SH-SY5Y (cell line): ENCODE measurements around the gene CITED4.

ENCODE experiments used
- GATA2 ChIP-seq: IDR thresholded peaks from 2 replicates; pipeline ENCODE4 v1.6.1; 2011; ENCODE audit warnings: mild to moderate bottlenecking, low read depth, low read length
- GATA3 ChIP-seq: IDR thresholded peaks from 2 replicates; pipeline ENCODE4 v1.6.1; 2011; ENCODE audit warnings: low read depth, mild to moderate bottlenecking, low read length, moderate library complexity

The CITED4 gene

DNA sequence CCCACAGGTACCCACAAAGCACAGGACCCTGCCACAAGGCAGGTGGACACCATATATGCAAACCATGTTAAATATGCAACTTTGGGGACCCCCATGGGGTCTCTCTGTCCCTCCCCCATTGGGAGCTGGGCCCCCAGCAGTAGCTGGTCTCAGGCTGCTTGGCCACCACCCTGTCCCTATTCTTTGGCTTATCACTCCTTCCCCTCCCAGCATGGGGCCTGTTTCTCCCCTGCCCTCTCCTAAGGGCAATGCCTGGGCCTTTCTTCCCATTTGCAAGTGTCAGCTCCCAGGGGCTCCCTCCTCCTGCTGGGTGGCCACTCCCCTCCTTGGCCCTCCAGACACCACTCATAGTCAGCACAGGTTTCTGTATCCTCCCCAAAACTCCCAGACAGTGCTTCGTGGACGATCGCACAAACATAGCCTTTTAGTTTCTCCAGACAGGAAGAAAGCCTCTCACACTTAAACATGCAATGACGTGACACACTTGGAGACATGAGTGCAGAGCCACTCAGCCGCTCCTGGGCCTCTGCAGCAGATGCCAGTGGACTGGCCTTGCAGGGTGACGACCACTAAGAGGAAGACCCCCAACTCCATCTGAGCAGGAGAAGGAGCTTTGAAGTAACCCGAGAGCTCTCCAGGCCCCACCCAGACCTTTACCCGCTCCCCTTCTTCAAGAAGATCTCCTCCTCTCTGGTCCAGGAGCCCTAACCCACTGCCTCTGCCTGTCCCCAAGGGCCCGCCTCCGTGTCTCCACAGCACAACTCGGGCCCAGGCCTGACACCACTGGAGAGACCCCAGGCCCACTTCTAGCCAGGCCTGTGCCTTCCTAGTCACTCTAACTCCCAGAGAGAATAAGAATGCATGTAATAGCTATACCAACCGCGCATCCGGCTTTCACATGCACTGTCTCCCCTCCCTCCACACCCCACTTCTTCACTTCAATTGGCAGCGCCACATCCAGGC lies 22.9 kb downstream of the CITED4 start:
- TF ChIP-seq GATA2 (no peak), GATA3 (no peak)

DNA sequence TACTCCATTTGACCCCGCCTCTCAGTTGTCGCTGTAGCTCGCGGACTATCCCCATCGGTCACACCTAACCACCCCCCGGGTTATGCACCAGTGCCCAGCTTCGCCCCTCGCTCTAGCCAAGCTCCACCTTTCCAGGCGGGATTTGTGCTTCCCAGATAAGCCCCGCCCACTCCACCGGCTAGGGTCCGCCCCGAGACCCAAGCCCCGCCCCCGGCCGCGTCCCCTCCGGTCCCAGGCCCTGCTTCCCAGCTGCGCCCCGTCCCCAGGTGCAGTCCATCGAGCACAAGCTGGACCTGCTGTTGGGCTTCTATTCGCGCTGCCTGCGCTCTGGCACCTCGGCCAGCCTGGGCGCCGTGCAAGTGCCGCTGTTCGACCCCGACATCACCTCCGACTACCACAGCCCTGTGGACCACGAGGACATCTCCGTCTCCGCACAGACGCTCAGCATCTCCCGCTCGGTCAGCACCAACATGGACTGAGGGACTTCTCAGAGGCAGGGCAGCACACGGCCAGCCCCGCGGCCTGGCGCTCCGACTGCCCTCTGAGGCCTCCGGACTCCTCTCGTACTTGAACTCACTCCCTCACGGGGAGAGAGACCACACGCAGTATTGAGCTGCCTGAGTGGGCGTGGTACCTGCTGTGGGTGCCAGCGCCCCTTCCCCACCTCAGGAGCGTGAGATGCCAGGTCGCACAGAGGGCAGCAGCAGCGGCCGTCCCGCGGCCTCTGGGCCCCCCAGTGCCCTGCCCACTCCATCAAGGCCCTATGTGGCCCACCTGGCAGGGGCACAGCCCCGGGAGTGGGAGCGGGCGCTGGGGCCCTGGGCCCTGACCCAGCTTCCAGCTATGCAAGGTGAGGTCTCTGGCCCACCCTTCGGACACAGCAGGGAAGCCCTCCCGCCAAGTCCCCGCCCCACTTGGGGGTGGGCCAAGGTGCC lies 23.9 kb downstream of the CITED4 start:
- TF ChIP-seq GATA3 (no peak), GATA2 (no peak)

DNA sequence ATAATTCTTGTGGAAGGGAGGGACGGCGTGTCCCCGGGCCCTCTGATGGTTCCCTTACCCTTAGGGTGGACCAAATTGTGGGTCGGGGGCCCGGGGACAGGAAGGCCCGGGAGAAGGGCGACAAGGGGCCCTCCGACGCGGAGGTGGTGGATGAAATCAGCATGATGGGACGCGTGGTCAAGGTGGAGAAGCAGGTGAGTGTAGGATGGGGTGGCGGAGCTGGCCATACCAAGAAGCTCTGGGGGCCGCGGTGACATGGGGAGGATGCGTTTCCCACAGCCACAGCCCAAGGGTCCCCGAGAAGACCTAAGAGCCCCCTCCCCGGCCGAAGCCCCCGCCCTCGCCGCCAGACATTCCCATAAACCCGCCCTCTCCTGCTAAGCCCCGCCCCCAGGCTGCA lies 24.6 kb downstream of the CITED4 start:
- TF ChIP-seq GATA2 (no peak), GATA3 (no peak)

DNA sequence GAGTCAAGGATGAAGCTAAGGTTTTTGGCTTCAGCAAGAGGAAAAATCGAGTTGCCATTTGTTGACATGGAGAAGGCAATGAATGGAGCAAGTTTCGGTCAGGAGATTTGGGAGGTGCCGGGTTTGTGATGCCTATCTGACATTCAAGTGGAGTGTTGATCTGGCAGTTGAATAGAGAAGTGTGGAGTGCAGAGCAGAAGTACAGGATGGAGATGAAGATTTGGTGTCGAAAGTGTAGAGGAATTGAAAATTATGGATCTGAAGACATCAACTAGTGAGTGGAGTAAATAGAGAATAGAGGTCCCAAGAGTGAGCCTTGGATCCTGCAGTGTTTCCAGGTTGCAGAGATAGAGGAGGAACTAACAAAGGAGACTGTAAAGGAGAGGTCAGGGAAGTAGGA lies 25.9 kb downstream of the CITED4 start:
- TF ChIP-seq GATA3 (no peak), GATA2 (no peak)

DNA sequence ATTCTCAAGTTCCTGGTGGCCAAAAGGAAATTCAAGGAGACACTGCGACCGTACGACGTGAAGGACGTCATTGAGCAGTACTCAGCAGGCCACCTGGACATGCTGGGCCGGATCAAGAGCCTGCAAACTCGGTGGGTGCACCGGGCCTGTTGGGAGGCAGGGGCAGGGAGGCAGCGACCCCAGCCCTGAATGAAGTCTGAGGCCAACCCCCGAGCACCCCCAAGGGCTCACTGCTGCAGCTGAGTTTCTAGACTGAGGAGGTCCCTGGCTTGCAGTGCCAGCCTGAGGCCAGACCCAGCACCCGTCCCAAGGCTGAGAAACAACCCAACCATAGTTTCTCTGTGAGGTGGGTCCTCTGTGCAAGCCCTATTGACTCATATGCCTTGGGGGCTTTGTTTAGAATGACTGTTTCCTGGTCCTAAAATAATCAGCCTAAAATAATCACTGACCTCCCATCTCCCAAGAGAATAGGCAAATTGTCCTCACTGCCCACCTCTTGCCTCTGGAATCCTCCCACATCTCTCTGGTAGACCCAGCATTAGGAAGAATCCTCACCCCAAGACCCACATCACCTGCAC lies 27.1 kb downstream of the CITED4 start:
- no peak for TF ChIP-seq GATA3
- TF ChIP-seq GATA2 = no peak

DNA sequence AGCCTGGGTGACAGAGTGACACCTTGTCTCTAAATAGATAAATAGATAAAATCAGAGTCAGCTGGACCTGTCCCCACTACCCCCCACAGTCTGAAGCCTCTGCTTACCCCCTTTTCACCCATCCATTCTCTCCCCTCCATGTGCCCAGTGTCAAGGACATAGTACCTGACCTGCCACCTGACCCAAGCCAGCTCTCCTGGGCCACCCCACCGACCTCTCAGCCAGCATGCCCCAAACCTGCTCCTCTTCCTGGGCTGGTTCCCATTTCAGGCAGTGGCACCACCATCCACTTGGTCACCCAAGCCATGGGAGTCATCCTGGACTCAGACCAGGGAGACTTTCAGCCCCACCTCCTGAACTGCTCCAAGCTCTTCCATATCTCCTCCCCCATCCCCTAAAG lies 28.2 kb downstream of the CITED4 start:
- TF ChIP-seq GATA3 = no peak
- no peak for TF ChIP-seq GATA2

DNA sequence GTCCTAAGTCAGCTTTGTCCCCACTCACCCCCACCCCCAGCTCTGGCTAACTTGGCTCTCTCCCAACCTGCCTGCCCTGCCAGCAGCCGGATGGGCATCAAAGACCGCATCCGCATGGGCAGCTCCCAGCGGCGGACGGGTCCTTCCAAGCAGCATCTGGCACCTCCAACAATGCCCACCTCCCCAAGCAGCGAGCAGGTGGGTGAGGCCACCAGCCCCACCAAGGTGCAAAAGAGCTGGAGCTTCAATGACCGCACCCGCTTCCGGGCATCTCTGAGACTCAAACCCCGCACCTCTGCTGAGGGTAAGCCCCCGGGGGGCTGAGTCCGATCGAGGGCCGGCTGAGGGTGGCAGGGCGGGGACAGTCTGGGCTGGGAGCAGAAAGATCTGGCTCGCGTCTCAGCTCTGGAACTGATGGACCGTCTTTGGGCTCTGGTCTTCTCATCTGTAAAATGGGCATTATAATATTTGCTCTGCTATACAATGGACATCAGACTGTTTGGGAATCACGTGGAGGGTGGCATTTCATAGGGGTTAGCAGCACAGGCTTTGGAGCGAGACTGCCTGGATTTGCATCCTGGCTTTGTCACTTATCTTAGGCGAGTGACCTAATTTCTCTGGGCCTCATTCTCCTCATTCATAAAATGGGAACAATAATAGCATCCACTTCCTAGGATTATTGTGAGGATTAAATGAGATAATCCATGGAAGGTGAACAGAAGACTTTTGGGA lies 31.0 kb downstream of the CITED4 start:
- no peak for TF ChIP-seq GATA3
- TF ChIP-seq GATA2 = no peak

DNA sequence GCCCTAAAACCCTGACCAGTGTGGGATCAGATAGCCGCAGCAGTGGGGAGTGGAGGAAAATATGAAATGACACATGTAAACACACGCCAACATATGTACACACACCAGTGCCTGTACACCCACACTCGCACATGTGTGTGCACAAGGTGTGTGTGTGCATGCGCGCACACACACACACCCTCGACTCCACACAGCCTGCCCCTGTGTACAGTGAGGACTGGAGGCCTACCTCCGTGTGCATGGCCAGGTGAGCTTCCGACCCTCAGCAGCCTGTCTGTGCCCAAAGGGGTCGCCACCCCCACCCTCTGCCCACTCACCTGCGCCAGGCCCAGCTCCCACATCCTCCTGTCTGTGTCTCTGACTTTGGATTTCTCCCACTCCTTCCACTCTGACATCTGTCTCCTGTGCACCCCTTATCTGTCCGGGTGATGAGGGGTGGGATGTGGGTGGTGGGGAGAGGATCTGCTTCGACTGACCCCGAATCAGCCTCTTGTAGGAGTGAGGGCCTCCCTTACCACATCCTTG lies 31.7 kb downstream of the CITED4 start:
- TF ChIP-seq GATA3 (no peak), GATA2 (no peak)

DNA sequence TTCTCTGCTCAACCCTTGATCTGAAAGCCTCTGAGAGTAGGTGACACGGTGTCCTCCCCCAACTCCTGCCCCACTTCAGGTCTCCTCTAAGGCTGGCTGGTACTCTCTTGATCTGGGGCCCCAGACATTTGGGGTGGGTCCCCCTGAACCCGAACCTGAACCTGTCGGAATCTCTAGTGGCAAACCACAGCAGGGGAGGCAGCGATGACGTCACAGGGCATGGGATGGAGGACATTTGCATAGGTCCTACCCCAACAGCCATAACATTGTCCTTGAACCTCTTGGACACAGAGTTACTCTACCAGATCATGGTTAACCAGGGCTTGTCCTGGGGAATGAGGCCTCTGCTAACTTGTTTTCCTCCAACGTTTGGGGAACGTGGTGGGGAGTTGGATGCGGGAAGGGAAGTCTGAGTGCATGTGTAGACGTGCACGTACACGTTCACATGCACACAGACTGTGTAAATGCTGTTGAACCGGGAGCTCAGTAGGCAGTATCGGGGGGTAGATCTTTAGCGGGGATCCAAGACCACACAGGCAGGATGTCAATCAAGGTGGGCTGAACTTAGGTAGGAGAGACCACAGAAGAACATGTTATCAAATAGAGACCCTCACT lies 32.4 kb downstream of the CITED4 start:
- TF ChIP-seq GATA2 (no peak), GATA3 (no peak)

DNA sequence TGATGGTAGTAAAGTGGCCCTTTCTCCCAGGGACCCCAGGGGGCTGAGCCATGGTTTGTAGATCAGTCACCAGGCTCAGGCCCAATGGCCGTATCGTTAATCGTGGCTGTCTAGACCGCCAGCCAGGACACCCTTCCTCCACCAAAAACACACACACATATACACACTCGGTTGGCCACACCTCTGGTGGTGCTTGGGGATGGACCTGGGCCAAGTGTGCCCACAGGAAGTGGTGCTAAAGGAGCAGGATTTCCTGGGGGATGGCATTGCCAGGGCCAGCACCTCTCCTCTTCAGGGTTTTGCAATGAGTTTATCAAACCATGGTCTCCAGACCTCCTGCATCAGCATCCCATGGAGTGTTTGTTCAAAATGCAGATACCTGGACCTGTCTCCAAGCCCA lies 36.2 kb downstream of the CITED4 start:
- TF ChIP-seq GATA2 (no peak), GATA3 (no peak)

DNA sequence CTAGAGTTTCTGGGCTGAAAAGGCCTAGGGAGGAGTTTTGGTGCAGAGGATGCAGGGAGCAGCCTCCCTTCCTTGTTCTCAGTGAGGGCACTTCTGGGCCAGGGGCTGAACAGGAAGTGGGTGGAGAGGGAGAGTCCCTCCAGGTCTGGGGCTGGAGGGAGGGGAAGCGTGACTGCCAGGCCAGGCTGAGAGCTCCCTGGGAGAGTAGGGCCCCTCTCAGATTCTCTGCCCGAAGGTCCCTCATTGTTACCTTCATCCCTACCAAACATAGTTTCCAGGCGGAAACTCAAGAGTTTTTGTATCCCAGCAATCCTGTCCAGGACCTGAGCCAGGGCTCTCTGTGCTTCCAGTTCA lies 36.8 kb downstream of the CITED4 start:
- no peak for TF ChIP-seq GATA3
- TF ChIP-seq GATA2 = no peak

DNA sequence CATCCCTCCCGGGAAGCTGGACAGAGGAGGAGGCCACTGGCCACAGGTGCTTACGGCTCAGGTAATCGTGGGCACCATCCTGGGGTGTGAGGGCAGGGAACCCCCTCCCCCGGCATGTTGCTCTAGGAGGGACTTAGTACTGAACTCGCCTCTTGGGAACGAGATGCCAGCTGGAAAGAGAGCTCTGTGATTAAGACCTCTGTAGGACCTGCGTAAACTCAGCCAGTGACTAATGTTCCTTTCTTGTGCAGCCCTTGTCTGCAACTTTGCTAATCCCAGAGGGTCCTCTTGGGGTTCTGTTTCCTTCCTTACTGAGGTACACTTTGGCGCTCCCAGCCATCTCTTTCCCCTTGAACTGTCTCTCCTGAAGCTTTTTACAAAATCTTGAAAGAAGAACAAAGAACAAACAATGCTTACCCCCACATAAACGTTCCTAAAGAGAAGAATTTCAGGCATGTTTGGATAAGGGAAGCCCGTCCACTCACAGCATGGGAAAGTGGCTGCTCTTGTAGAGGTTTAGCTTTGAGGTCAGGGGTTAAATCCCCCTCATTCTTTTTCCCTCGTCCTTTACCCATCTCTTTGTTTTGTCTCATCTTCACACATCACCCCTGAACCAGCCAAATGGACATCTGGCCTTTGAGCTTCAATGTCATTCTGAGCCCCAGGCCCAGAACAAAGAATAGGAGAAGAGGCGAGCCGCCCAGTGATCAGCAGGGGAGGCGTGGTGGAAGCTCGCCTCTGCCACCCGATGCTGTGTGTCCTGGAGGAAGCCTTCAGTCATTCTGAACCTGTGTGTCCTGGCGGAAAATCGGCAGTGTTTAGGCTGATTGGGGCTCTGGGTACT lies 37.4 kb downstream of the CITED4 start:
- TF ChIP-seq GATA2 (no peak), GATA3 (no peak)

DNA sequence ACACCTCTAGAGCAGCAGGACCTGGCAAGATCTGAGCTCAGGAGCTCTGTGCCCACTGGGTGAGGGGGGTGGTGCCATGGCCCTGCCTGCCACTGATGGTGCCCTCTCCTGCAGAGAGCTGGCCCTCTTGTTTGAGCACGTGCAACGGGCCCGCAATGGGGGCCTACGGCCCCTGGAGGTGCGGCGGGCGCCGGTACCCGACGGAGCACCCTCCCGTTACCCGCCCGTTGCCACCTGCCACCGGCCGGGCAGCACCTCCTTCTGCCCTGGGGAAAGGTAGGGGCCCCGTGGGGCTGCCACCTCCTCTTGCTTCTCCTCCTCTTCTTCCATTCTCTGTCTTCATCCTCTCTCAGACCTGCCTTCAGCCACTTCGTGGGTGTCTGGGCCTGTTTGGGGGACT lies 38.2 kb downstream of the CITED4 start:
- TF ChIP-seq GATA2 (no peak), GATA3 (no peak)
